Epithelial cell of esophagus (primary cell): ENCODE results near the gene MYRIP.

ENCODE experiments used
- DNase-seq: peaks from one replicate; pipeline ENCODE4 v3.0.0; 2010; ENCODE audit warnings: low read depth
- H3K4me3 ChIP-seq: 2 replicates; pipeline ENCODE4 v1.5.1; 2011; ENCODE audit warnings: mild to moderate bottlenecking, low read length, control low read depth
- CTCF ChIP-seq: IDR thresholded peaks from 2 replicates; pipeline ENCODE4 v1.5.1; 2011; ENCODE audit warnings: low read depth, mild to moderate bottlenecking, low read length, control low read depth, inconsistent platforms; ENCODE audit not compliant: insufficient read depth; ENCODE audit errors: missing control alignments

The MYRIP gene

GRCh38 chr3:39850716-39851032, 41.3 kb downstream of the MYRIP start:
- DNase-seq, result no peak
- no peak overlapping the region for H3K4me3 ChIP-seq
- no peak for TF ChIP-seq CTCF

DNA sequence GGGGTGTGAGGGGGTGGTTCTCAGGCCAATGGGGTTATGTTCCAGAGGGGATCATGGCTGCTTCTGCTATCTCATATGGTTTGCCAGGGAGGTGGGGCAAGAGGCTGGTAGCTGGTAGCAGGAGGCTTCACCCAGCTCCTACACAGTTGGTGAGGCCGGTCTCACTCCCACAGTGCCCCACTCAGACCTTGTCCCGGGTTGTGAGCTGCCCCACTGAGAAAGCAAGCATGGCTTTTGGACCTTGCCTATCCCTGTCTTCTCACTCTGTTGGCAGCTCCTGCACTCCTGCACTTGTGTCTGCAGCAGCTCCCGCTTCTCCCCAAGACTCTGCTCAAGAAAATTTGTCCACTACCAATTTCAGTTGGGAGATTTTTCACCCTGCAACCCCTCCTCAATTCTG, 46.1 kb downstream of the MYRIP start:
- H3K4me3 ChIP-seq, result no peak overlapping the region
- no peak for DNase-seq
- TF ChIP-seq CTCF, result no peak

DNA sequence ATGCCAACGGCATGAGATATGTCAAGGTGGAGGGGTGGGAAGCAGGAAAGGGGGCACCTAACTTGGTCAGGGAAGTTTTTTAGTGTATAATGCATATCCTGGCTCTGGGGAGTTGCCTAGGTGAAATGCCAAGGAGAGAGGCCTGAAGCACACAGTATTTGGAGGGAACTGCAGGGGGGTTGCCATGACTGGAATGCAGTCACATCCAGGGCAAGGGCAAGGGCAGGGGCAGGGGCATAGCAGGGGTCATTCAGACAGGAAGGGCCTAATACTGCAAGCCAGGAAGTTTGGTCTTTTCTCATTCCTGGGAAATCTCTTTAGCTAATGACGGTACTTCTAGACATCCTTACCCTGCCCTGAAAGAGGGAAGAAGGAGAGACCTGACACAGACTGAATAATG, 60.5 kb downstream of the MYRIP start:
- no peak for TF ChIP-seq CTCF
- no peak for DNase-seq
- H3K4me3 ChIP-seq, result no peak overlapping the region

GRCh38 chr3:39870706-39871105, 61.3 kb downstream of the MYRIP start:
- H3K4me3 ChIP-seq, result no peak overlapping the region
- DNase-seq, result peak; percentile 46
- TF ChIP-seq CTCF, result no peak

GRCh38 chr3:39879581-39879980, 70.2 kb downstream of the MYRIP start:
- DNase-seq, result no peak
- no peak overlapping the region for H3K4me3 ChIP-seq
- TF ChIP-seq CTCF, result no peak

- H3K4me3 ChIP-seq, result no peak overlapping the region
- TF ChIP-seq CTCF, result no peak
- no peak for DNase-seq
Observed at GRCh38 chr3:39882111-39882510, 72.7 kb downstream of the MYRIP start.

- H3K4me3 ChIP-seq, result no peak overlapping the region
- DNase-seq, result no peak
- TF ChIP-seq CTCF, result no peak
Observed at GRCh38 chr3:39892068-39892467, 82.7 kb downstream of the MYRIP start.
